ENCODE results near the gene PLCG1.

DNA sequence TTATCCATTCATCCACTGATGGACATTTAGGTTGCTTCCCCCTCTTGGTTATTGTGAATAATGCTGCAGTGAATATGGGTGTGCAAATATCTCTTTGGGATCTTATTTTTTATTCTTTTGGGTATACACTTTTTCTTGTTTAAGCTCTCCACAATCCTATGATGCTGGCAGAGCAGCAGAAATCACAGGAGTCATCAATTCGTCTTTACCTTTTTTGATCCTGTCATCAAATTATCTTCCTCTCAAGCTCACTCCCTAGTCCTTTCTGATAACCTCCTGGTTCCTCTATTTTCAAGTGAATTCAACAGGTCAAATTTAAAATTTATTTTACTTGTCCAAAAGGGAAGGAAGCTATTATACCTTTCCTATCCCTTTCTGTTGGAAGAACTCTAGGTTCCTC is 89.1 kb downstream of the PLCG1 start:
- TF ChIP-seq, protein P1, sequence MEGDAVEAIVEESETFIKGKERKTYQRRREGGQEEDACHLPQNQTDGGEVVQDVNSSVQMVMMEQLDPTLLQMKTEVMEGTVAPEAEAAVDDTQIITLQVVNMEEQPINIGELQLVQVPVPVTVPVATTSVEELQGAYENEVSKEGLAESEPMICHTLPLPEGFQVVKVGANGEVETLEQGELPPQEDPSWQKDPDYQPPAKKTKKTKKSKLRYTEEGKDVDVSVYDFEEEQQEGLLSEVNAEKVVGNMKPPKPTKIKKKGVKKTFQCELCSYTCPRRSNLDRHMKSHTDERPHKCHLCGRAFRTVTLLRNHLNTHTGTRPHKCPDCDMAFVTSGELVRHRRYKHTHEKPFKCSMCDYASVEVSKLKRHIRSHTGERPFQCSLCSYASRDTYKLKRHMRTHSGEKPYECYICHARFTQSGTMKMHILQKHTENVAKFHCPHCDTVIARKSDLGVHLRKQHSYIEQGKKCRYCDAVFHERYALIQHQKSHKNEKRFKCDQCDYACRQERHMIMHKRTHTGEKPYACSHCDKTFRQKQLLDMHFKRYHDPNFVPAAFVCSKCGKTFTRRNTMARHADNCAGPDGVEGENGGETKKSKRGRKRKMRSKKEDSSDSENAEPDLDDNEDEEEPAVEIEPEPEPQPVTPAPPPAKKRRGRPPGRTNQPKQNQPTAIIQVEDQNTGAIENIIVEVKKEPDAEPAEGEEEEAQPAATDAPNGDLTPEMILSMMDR (IDR thresholded peaks at IDR 0.05; ENCODE audit: low read depth, low read length, poor library complexity, severe bottlenecking), result no peak
- TF ChIP-seq EZH2phosphoT487 (IDR thresholded peaks at IDR 0.05; ENCODE audit: borderline replicate concordance, low read length), result no peak

Data from DOHH2 (cell line).